ENCODE measurements around the gene OBP2A. TPM values are rescaled to one million over a fixed set of nuclear protein-coding genes. Genes with fewer than 3 reads are reported as not detected.

Gene OBP2A
- total and polyA plus RNA-seq, 2 donors (not counting 1 experiment from before 2014, with no cell fraction given): not detected

DNA sequence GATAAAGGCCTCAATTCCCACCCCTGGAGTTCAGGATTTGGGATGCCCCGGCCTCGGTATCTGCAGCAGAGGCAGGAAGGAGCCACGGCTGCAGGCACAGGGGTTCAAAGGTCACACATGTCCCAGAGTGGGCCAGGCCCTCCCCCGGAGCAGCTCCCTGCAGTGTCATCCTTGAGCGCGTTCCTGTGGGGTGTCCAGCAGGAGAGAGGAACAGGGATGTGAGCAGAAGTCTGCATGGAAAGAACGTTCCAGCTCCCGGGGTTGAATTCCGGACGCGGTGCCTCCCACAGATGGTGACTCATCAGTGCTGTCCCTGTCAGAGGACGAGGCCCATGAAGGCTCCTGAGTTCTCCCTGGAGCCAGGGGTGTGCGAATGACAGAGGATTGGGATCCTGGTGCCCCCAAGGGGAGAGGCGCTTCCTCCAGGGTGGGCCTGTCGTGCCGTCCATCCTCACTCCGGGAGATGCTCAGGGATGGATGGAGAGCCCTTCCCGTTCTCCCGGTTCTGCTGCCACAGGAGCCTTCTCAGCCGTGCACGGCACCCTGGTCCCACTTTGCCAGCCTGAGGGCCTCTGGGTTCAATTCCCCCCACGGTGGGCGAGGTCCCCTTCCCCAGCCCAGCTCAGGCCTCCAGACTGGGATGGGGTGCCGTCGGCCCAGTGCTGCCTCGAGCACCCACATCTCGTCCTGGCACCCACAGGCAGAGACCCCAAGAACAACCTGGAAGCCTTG lies 21.6 kb upstream of the OBP2A start:
- peak in 1 of 2 donors; percentile 12 for DNase-seq (ENCODE audit: low read depth in 2 of 2)
- Histone ChIP-seq H3K27ac (ENCODE audit: insufficient read depth, low read length) (no peak overlapping the region), H3K36me3 (ENCODE audit: control insufficient read depth, insufficient read depth, low read length) (no peaks in the 10 kb centered on the region), H3K79me2 (ENCODE audit: control insufficient read depth, insufficient read depth, low read length) (no peaks in the 10 kb centered on the region), H3K9ac (ENCODE audit: insufficient read depth, low read length) (no peak overlapping the region), H4K20me1 (ENCODE audit: control insufficient read depth, extremely low read depth, insufficient read depth, low read length) (no peaks in the 10 kb centered on the region), H3K9me3 (ENCODE audit: control insufficient read depth, insufficient read depth, low read depth, low read length) (no peaks in the 10 kb centered on the region), H3K4me1 (ENCODE audit: control insufficient read depth, extremely low read depth, insufficient read depth, low read length) (no peaks in the 10 kb centered on the region), H2AFZ (ENCODE audit: low read length) (no peak overlapping the region), H3K4me2 (ENCODE audit: extremely low read depth, insufficient read depth, low read length) (no peak overlapping the region), H3K27me3 (ENCODE audit: control insufficient read depth, insufficient read depth, low read length) (no peaks in the 10 kb centered on the region), H3K4me3 (replicated peaks in 1 of 4; ENCODE audit: control extremely low read depth in 1 of 4, insufficient read depth in 1 of 4, low read depth in 3 of 4, low read length in 4 of 4) (no peak overlapping the region)
- TF ChIP-seq, protein P1, sequence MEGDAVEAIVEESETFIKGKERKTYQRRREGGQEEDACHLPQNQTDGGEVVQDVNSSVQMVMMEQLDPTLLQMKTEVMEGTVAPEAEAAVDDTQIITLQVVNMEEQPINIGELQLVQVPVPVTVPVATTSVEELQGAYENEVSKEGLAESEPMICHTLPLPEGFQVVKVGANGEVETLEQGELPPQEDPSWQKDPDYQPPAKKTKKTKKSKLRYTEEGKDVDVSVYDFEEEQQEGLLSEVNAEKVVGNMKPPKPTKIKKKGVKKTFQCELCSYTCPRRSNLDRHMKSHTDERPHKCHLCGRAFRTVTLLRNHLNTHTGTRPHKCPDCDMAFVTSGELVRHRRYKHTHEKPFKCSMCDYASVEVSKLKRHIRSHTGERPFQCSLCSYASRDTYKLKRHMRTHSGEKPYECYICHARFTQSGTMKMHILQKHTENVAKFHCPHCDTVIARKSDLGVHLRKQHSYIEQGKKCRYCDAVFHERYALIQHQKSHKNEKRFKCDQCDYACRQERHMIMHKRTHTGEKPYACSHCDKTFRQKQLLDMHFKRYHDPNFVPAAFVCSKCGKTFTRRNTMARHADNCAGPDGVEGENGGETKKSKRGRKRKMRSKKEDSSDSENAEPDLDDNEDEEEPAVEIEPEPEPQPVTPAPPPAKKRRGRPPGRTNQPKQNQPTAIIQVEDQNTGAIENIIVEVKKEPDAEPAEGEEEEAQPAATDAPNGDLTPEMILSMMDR (conservative IDR thresholded peaks at IDR 0.05 in 1 of 2, IDR thresholded peaks at IDR 0.05 in 1 of 2; ENCODE audit: low read depth in 1 of 2, low read length in 2 of 2): no peak
- no peak for TF ChIP-seq EZH2 (IDR thresholded peaks at IDR 0.05; ENCODE audit: low read length, missing control alignments)

DNA sequence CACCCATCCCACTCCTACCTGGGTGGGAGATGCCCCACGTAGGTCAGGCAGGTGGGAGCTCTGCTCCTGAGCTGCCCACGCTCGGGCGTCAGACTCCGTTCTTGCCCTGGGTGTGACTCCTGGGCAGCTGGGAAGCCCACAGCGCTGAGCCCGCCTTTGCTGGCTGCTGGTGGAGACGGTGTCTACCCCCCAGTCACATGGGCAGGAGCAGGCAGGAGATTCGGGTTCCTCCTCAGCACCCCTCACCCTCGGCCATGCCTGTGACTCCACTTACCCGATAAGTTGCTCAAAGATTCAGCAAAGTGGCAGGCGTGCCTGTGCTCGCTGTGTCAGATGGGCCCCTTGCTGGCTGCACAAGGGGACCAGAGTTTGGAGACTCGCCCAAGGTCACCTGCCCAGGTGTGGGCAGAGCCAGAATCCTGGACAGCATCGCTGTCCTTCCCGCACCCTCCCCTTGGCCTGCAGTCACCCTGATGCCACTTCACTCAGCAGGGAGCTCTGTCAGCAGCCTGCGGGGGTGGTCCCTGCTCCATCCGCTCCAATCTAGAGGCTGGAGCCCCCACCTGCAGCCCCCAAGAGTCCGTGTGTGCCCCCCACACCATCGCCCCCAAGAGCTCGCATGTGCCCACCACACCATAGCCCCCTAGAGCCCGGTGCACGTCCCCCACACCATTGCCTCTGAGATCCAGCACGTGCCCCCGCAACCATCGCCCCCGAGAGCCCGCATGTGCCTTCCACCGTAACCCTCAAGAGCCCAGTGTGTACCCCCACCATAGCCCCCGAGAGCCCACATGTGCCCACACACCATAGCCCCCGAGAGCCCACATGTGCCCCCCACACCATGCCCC lies 20.5 kb upstream of the OBP2A start:
- H4K20me1 ChIP-seq (ENCODE audit: control insufficient read depth, extremely low read depth, insufficient read depth, low read length): no peaks in the 10 kb centered on the region
- H3K4me2 ChIP-seq (ENCODE audit: extremely low read depth, insufficient read depth, low read length): no peak overlapping the region
- TF ChIP-seq EZH2 (IDR thresholded peaks at IDR 0.05; ENCODE audit: low read length, missing control alignments): no peak
- TF ChIP-seq, protein P1 (conservative IDR thresholded peaks at IDR 0.05 in 1 of 2, IDR thresholded peaks at IDR 0.05 in 1 of 2; ENCODE audit: low read depth in 1 of 2, low read length in 2 of 2): no peak
- no peaks in the 10 kb centered on the region for H3K79me2 ChIP-seq (ENCODE audit: control insufficient read depth, insufficient read depth, low read length)
- H3K27me3 ChIP-seq (ENCODE audit: control insufficient read depth, insufficient read depth, low read length): no peaks in the 10 kb centered on the region
- no peak for DNase-seq (ENCODE audit: low read depth in 2 of 2)
- H2AFZ ChIP-seq (ENCODE audit: low read length): no peak overlapping the region
- H3K27ac ChIP-seq (ENCODE audit: insufficient read depth, low read length): no peak overlapping the region
- H3K4me1 ChIP-seq (ENCODE audit: control insufficient read depth, extremely low read depth, insufficient read depth, low read length): no peaks in the 10 kb centered on the region
- no peak overlapping the region for H3K9ac ChIP-seq (ENCODE audit: insufficient read depth, low read length)
- H3K36me3 ChIP-seq (ENCODE audit: control insufficient read depth, insufficient read depth, low read length): no peaks in the 10 kb centered on the region
- no peaks in the 10 kb centered on the region for H3K9me3 ChIP-seq (ENCODE audit: control insufficient read depth, insufficient read depth, low read depth, low read length)
- H3K4me3 ChIP-seq (replicated peaks in 1 of 4; ENCODE audit: control extremely low read depth in 1 of 4, insufficient read depth in 1 of 4, low read depth in 3 of 4, low read length in 4 of 4): no peak overlapping the region

DNA sequence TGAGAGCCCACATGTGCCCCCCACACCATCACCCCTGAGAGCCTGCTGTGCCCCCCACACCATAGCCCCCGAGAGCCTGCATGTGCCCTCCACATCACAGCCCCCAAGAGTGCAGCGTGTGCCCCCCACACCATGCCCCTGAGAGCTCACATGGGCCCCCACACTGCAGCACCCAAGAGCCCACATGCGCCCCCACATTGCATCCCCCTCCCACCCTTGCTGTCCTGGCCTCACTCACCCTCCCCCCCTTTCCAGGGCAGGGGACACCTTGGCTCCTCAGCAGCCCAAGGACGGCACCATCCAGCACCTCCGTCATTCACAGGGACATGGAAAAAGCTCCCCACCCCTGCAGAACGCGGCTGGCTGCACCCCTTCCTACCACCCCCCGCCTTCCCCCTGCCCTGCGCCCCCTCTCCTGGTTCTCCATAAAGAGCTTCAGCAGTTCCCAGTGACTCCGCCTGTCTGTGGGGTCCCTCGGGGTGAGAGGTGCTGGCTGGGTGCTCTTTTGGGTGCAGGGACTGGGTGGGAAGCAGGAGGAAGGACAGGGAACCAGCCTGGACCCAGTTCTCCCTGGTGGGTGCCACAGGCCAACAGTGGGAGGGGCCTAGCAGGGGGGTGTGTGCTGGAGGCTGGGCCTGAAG lies 19.7 kb upstream of the OBP2A start:
- Histone ChIP-seq H3K27me3 (ENCODE audit: control insufficient read depth, insufficient read depth, low read length) (no peaks in the 10 kb centered on the region), H3K27ac (ENCODE audit: insufficient read depth, low read length) (no peak overlapping the region), H3K4me3 (replicated peaks in 1 of 4; ENCODE audit: control extremely low read depth in 1 of 4, insufficient read depth in 1 of 4, low read depth in 3 of 4, low read length in 4 of 4) (no peak overlapping the region), H3K4me2 (ENCODE audit: extremely low read depth, insufficient read depth, low read length) (no peak overlapping the region), H3K4me1 (ENCODE audit: control insufficient read depth, extremely low read depth, insufficient read depth, low read length) (no peaks in the 10 kb centered on the region), H3K9ac (ENCODE audit: insufficient read depth, low read length) (no peak overlapping the region), H3K9me3 (ENCODE audit: control insufficient read depth, insufficient read depth, low read depth, low read length) (no peaks in the 10 kb centered on the region), H2AFZ (ENCODE audit: low read length) (no peak overlapping the region), H4K20me1 (ENCODE audit: control insufficient read depth, extremely low read depth, insufficient read depth, low read length) (no peaks in the 10 kb centered on the region), H3K79me2 (ENCODE audit: control insufficient read depth, insufficient read depth, low read length) (no peaks in the 10 kb centered on the region), H3K36me3 (ENCODE audit: control insufficient read depth, insufficient read depth, low read length) (no peaks in the 10 kb centered on the region)
- TF ChIP-seq, protein P1 (conservative IDR thresholded peaks at IDR 0.05 in 1 of 2, IDR thresholded peaks at IDR 0.05 in 1 of 2; ENCODE audit: low read depth in 1 of 2, low read length in 2 of 2): no peak
- no peak for TF ChIP-seq EZH2 (IDR thresholded peaks at IDR 0.05; ENCODE audit: low read length, missing control alignments)
- DNase-seq (ENCODE audit: low read depth in 2 of 2): no peak

All from fibroblast of lung (primary cell).